HG02970 (cell line): ENCODE measurements around the gene PGP.
"Not testable (repeated sequence)": the region's sequence is repeated elsewhere in the genome, so short reads cannot be mapped to it uniquely, and the experiment has no call there.

Experiments used
- ATAC-seq: cut with Tn5 transposase; IDR thresholded peaks from one replicate; pipeline ENCODE4 v1.9.1; 2021; ENCODE audit warnings: mild to moderate bottlenecking, moderate library complexity, moderate number of reproducible peaks; ENCODE audit not compliant: unreplicated experiment, low FRiP score

The PGP gene

DNA sequence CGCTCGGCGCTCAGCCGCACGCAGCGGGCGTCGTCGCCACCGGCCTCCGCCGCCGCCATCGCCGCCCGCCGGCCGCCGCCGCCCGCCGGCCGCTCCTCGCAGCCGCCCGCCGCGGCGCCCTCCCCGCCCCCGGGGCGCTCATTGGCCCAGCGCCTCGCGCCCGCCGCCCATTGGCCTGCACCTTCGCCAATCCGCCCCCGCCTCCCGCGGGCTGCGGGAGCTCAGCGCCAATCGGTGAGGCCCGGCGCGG, at the start of gene PGP:
Gene PGP, minus strand, starts transcription at position 122 of the 250 bp plus-strand sequence. Its CDS starts 63 bp downstream, at position 59.
- ATAC-seq = peak; percentile 87

- ATAC-seq = not testable (repeated sequence)
These were observed 48.4 kb upstream of the PGP start for GRCh38 chr16:2263026-2263425.

- ATAC-seq = no peak
These were observed 45.6 kb upstream of the PGP start for GRCh38 chr16:2260250-2260649.

DNA sequence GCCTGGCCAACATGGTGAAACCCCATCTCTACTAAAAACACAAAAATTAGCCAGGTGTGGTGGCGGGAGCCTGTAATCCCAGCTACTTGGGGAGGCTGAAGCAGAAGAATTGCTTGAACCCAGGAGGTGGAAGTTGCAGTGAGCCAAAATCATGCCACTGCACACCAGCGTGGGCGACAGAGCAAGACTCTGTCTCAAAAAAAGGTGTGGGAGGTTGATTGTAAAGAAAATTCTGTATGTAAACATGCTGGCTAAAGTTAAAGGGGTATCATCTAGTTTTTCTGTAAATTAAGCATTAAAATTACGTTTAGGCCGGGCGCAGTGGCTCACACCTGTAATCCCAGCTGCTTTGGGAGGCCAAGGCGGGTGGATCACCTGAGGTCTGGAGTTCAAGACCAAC, 43.9 kb upstream of the PGP start:
- not testable (repeated sequence) for ATAC-seq

- no peak for ATAC-seq
These were observed 43.1 kb upstream of the PGP start for GRCh38 chr16:2257726-2258125.

DNA sequence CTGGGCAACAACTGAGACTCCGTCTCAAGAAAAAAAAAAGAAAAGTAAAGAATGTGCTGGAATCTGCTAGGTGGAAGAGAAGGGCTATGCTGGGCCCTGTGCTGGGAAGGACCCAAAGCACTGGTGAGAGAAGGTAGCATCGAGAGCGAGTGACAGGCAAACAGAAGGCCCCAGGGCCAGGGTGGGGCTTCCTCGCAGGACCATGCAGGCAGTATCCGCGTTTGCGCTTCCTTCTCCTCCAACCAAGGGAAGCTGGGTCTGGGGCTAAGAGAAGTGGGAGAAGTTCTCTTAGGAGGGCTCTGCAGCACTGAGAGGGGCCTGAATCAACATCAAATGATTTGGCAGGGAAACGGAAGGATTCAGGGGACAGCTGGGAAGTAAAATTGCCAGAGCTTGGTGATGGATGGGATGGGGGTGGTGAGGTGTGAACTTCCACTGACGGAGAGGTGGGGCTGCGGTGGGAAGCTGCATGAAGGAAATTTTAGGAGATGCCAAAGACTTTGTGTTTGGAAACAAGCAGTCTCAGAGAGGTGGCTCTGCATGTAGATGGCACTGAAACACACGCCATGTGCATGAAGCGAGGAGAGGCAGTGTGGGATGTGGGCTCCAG, 42.0 kb upstream of the PGP start:
- ATAC-seq = no peak

GRCh38 chr16:2253293-2253692, 38.7 kb upstream of the PGP start:
- ATAC-seq = no peak

DNA sequence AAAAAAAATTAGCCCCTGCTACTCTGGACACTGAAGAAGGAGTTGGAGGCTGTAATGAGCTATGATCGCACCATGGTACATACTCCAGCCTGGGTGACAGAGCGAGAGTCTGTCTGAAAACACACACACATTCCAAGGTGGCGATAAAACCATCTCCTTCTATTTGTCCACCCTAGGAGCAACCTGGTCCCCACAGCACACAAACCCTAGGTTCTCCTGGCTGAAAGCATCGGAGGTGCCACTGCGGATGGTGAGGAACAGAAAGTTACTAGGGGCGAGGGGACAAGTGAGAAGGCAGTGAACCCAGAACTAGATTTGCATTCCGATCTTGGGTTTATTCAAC, 38.1 kb upstream of the PGP start:
- ATAC-seq = no peak

DNA sequence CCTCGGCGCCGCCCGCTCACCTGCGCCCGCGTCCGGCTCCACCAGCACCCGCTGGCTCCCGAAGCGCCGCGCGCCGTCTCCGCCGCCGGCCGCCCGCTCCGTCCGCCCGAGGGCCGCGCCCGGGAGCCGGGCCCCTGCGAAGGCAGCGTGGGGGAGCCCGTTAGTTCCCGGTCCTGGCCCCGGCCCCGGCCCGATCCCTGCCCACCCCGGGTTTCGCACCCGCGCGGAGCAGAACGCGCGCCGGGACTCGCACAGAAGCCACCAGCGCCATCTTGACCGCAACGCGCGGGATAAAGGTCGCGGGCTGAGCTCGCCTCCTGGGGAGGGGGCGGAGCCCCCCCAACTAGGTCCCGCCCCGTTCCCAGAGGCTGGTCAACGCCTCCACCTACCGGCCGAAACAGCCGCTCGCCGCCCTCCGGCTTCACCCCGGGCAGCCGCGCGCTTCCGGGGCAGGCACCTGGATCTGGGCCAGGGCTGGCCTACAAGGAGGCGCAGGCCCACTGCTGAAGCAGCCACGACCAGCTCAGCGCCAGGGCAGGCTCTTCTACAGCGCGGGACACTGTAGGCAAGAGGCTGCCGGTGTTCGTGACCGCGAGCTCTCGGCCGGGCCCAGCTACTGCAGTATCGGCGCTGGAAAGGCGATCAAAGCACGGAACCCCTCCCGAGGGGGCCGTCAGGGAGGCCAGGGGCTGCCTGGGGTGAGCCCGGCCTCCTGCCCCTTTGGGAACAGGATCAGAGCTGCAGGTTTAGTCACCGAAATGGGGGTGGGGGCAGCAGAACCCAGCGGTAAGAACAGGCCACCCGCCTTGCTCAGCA, 36.9 kb upstream of the PGP start, which contains the start of gene ECI1:
Gene ECI1, minus strand, starts transcription at position 292 of the 816 bp plus-strand sequence. Its CDS starts 21 bp downstream, at position 271.
- ATAC-seq = peak; percentile 92

DNA sequence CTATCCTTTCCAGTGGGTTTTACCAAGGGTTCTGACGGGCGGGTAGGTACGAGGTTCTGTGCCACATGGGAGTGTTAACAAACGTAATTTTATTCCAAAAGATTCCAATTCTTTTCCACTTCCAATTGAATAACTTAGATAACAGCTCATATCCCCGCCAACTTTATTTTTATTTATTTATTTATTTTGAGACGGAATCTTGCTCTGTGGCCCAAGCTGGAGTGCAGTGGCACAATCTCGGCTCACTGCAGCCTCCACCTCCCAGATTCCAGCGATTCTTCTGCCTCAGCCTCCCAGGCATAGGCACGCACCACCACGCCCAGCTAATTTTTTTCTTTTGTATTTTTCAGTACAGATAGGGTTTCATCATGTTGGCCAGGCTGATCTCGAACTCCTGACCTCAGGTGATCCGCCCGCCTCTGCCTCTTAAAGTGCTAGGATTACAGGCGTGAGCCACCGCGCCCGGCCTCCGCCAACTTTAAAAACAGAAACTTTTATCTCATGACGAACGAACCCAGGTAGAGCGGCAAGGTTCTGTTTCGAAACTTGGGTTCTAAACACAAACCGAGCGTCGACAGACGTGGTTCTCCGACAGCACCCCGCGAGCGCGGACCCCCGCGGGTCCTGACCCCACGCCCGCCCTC, 36.1 kb upstream of the PGP start:
- no peak for ATAC-seq

GRCh38 chr16:2246301-2246885, 31.8 kb upstream of the PGP start:
- no peak for ATAC-seq

DNA sequence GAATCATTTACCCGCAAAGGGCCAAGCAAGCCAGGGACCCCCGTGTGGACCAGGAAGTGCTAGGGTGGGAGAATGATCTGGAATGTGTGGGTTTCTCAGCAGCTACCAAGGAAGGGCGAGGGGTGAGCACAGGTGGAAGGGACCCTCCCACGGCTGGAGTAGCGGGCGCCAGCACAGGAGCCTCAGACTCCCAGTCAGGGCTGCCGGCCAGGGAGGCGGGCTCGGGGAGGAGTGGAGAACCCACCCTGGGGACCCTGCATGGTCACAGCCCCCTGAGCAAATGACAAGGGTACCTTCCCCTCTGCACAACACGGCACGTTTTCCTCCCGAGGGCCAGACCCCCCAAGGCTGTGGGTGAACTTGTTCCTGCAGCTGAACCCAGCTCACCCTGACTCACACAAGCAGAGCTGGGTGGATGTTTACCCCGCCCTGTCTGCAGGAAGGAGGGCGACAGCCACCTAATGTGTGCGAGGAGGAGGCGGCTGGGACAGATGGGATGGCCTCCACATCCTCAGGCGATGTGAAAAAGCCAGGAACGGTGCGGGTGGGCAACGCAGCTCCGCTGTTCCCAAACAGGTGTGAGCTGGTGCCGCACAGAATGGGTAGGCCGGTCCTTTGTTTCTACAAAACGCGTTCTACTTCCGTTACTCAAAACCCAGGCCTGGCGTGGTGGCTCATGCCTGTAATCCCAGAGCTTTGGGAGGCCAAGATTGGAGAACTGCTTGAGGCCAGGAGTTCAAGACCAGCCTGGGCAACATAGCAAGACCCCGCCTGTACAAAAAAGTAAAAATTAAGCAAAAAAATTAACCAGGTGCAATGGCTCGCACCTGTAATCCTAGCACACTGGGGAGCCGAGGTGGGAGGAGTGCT, 30.5 kb upstream of the PGP start:
- no peak for ATAC-seq

GRCh38 chr16:2244301-2244700, 29.7 kb upstream of the PGP start:
- no peak for ATAC-seq

DNA sequence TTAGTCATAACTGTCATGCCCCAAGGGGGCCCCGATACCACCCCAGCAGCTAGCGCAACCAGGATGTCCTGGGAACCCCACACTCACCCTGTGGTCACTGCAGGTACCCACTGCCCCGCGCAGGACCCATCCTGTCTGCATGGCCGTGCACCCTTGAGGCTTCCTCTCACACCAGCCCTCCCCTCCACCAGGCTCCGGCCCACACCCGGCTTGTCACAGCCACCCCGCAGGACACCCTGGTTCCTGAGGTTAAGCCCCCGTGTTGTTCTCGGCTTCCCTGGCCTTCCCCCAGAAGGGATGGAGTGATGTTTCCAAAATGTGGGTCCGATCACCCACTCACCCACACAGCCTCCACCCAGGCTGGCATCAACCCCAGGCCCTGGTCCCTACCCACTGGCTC, 29.1 kb upstream of the PGP start:
- no peak for ATAC-seq

- no peak for ATAC-seq
These were observed 28.4 kb upstream of the PGP start for GRCh38 chr16:2243031-2243528.

- ATAC-seq = no peak
These were observed 28.0 kb upstream of the PGP start for GRCh38 chr16:2242598-2242997.

- not testable (repeated sequence) for ATAC-seq
These were observed 25.7 kb upstream of the PGP start for GRCh38 chr16:2240331-2240730.

- no peak for ATAC-seq
These were observed 24.4 kb upstream of the PGP start for GRCh38 chr16:2238838-2239675.

- ATAC-seq = no peak
These were observed 23.7 kb upstream of the PGP start for GRCh38 chr16:2238150-2238837.
